Thyroid gland (tissue), 4 donors: Measurements from ENCODE around the gene C5. TPM values are rescaled to one million over a fixed set of nuclear protein-coding genes. Genes with fewer than 3 reads are reported as not detected.

ENCODE experiments used
- DNase-seq, 2 donors: peaks; one replicate each; pipeline ENCODE4 v3.0.0-alpha.2; 2019
- H3K27ac ChIP-seq, 3 donors: fragments of 200-600 bp; sonication (generic); 1 replicate in 2 of 3; 2 replicates in 1 of 3; pipeline ENCODE4 v1.5.1; 2016 to 2019; ENCODE audit warnings: mild to moderate bottlenecking in 1 of 3, moderate library complexity in 1 of 3
- H3K27me3 ChIP-seq: fragments of 200-600 bp; sonication (generic); one replicate; pipeline ENCODE4 v1.5.1; 2019
- H3K36me3 ChIP-seq, 2 donors: fragments of 200-600 bp; sonication (generic); one replicate each; pipeline ENCODE4 v1.5.1; 2016 to 2019
- H3K4me1 ChIP-seq, 2 donors: fragments of 200-600 bp; sonication (generic); one replicate each; pipeline ENCODE4 v1.5.1; 2017 to 2019
- H3K4me3 ChIP-seq, 3 donors: fragments of 200-600 bp; sonication (generic); replicated peaks in 1 of 3; 1 replicate in 2 of 3; 2 replicates in 1 of 3; pipeline ENCODE4 v1.5.1; 2016; ENCODE audit warnings: mild to moderate bottlenecking in 1 of 3
- H3K9me3 ChIP-seq: fragments of 200-600 bp; sonication (generic); one replicate; pipeline ENCODE4 v1.5.1; 2017
- POLR2A ChIP-seq, 2 donors: fragments of 450-650 bp; IDR thresholded peaks; one replicate each; pipeline ENCODE4 v1.6.1; 2017; ENCODE audit warnings: antibody characterized with exemption in 2 of 2, mild to moderate bottlenecking in 2 of 2, moderate library complexity in 1 of 2
- WGBS, 2 donors: methylation state at CpG; one replicate each; pipeline ENCODE4 v1.1.5; 2017; 5-methylcytosine and 5-hydroxymethylcytosine counted together
- intact Hi-C: fragments of 100-400 bp; cut with DNase I; formaldehyde crosslinking; loops from one replicate; pipeline ENCODE4 v1.15.1; 2023
- total RNA-seq, 4 donors: library from RNA; depleted of rRNA; stranded (reverse); fragments of >200 nt; gene quantifications; one replicate each; pipeline ENCODE4 v1.2.3, GENCODE V29; 2016
- TF ChIP-seq, protein P1 (sequence below), 6 experiments: fragments of 200-600 bp in 3 of 6; fragments of 450-650 bp in 3 of 6; sonication (generic) in 3 of 6; IDR thresholded peaks; one replicate each; pipeline ENCODE4 v1.5.1; 2016 to 2019; ENCODE audit warnings: antibody characterized with exemption in 6 of 6, mild to moderate bottlenecking in 2 of 6, inconsistent platforms in 1 of 6, moderate library complexity in 1 of 6

C5 gene
- total RNA-seq, 4 donors from 2014 or later: 1.7 to 3.4 (median 2.8) TPM

DNA sequence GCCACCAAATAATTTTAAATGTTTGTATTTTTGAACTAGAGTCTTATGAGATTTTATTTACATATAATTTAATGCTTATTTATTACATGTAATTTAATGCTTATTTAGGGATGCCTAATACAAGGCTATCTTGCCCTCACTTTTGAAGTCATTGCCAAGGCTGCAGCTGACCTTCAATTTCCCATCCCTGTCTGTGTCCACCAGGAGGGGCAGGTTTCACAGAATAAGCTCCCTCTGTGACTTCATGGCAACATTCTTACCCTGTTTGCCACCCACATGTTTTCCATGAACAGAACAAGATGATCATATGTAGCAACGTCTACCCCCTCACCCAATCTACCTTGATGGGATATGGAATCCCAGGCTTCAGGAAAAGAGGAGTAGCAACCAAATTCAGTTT lies 27.0 kb downstream of the C5 start:
- Histone ChIP-seq H3K4me1 (no peaks in the 10 kb centered on the region), H3K27ac (no peak overlapping the region), H3K36me3 (no peaks in the 10 kb centered on the region), H3K4me3 (no peak overlapping the region), H3K9me3 (no peaks in the 10 kb centered on the region), H3K27me3 (no peaks in the 10 kb centered on the region)
- DNase-seq: no peak
- intact Hi-C loops: no loop called here
- TF ChIP-seq, protein P1, sequence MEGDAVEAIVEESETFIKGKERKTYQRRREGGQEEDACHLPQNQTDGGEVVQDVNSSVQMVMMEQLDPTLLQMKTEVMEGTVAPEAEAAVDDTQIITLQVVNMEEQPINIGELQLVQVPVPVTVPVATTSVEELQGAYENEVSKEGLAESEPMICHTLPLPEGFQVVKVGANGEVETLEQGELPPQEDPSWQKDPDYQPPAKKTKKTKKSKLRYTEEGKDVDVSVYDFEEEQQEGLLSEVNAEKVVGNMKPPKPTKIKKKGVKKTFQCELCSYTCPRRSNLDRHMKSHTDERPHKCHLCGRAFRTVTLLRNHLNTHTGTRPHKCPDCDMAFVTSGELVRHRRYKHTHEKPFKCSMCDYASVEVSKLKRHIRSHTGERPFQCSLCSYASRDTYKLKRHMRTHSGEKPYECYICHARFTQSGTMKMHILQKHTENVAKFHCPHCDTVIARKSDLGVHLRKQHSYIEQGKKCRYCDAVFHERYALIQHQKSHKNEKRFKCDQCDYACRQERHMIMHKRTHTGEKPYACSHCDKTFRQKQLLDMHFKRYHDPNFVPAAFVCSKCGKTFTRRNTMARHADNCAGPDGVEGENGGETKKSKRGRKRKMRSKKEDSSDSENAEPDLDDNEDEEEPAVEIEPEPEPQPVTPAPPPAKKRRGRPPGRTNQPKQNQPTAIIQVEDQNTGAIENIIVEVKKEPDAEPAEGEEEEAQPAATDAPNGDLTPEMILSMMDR (IDR thresholded peaks at IDR 0.05): no peak
- TF ChIP-seq POLR2A (IDR thresholded peaks at IDR 0.05): no peak
- WGBS, 2 donors: 79 to 89% methylated on average over 1 of the region's 1 CpG

DNA sequence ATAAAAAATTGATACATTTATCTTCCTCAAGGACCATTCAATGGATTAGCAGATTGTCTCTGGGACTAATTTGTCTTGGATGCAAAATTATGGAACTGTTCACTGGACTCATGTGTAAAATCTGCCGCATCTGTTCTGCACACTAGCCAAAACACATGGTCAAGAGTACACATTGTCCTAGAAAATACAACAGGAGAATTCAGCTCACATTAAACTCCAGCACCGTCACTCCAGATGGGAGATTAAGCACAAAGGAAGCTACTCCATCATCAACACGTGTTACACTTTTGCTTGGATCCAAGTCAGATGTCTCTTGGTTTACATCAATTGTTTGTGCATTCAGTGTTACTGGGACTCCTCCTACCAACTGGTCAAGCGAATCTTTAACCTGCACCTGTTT lies 28.8 kb downstream of the C5 start:
- 76 to 81% methylated on average over 4 of the region's 4 CpGs for WGBS, 2 donors

DNA sequence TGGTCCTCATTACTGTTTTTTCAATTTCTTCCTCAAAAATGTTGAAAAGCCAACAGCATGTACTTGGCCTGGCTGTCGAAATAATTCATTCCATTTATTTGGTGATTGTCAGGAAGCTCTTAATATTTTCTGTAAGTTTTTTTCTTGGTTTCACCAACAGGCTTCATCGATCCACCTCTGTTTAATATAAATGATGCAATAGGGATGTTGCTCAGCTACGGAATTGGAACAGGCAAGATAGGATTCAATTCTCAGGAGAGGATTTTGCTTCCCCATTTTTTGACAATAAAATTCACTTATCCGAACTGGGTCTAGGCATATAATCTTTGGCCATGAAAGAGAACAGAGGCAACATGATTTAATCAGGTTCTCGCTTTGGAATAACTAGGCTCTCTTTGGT lies 30.8 kb downstream of the C5 start:
- no peaks in the 10 kb centered on the region for H3K27me3 ChIP-seq
- TF ChIP-seq, protein P1 (IDR thresholded peaks at IDR 0.05): no peak
- no peak for TF ChIP-seq POLR2A (IDR thresholded peaks at IDR 0.05)
- H3K4me1 ChIP-seq: no peaks in the 10 kb centered on the region
- no peaks in the 10 kb centered on the region for H3K36me3 ChIP-seq
- H3K27ac ChIP-seq: no peak overlapping the region
- no peak overlapping the region for H3K4me3 ChIP-seq
- intact Hi-C loops: no loop called here
- no peak for DNase-seq
- 77 to 96% methylated on average over 5 of the region's 5 CpGs for WGBS, 2 donors
- no peaks in the 10 kb centered on the region for H3K9me3 ChIP-seq

More for the DNA sequence above, 28.8 kb downstream of the C5 start:
- intact Hi-C loops: no loop called here
- no peak overlapping the region for H3K27ac ChIP-seq
- H3K4me1 ChIP-seq: no peaks in the 10 kb centered on the region
- DNase-seq: no peak
- no peak for TF ChIP-seq POLR2A (IDR thresholded peaks at IDR 0.05)
- TF ChIP-seq, protein P1 (IDR thresholded peaks at IDR 0.05): no peak
- no peaks in the 10 kb centered on the region for H3K9me3 ChIP-seq
- no peaks in the 10 kb centered on the region for H3K27me3 ChIP-seq
- no peak overlapping the region for H3K4me3 ChIP-seq
- no peaks in the 10 kb centered on the region for H3K36me3 ChIP-seq

DNA sequence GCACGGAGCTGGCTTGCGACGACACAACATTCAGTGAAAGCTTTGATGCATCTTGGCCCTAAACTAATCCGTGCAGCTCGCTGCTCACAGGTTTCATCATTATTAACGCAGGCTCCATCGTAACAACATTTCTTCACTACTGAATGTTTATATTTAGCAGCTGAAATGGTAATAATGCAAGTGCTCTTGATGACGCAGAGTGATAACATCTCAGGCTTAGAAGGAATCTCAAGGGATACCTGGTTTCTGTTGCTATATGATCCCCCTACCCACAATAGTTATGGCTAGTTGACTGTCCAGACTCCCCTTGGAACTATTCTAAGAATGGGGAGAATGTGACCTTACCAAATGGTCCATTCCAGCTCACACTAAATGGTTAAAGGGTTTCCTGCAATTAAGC lies 36.2 kb downstream of the C5 start:
- no peak for DNase-seq
- intact Hi-C loops: no loop called here
- Histone ChIP-seq H3K4me1 (no peaks in the 10 kb centered on the region), H3K27me3 (no peaks in the 10 kb centered on the region), H3K27ac (no peak overlapping the region), H3K36me3 (no peaks in the 10 kb centered on the region), H3K4me3 (no peak overlapping the region), H3K9me3 (no peaks in the 10 kb centered on the region)
- WGBS, 2 donors: 85 to 91% methylated on average over 8 of the region's 8 CpGs
- TF ChIP-seq POLR2A (IDR thresholded peaks at IDR 0.05): no peak
- TF ChIP-seq, protein P1 (IDR thresholded peaks at IDR 0.05): no peak

DNA sequence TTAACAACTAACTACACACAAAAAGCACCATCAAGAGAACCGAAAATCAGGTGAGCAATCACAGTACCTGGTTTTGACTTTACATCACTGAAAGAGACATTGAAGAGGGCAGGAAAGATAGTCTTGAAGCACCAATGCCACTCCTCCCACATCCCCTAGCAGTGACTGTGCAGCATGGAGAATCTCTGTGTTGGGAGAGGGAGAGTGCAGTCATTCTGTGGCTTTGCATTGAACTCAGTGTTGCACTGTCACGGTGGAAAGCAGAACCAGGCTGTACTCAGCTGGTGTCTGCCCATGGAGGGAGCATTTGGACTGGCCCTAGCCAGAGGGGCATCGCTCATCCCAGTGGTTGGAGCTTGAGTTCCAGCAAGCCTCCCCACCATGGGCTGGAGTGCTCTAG lies 40.4 kb downstream of the C5 start:
- H3K4me1 ChIP-seq: no peaks in the 10 kb centered on the region
- no peaks in the 10 kb centered on the region for H3K9me3 ChIP-seq
- DNase-seq: no peak
- no peak overlapping the region for H3K4me3 ChIP-seq
- no peaks in the 10 kb centered on the region for H3K27me3 ChIP-seq
- no peak overlapping the region for H3K27ac ChIP-seq
- no peaks in the 10 kb centered on the region for H3K36me3 ChIP-seq
- intact Hi-C loops: no loop called here
- WGBS, 2 donors: 83 to 93% methylated on average over 2 to 3 of the region's 3 CpGs
- TF ChIP-seq POLR2A (IDR thresholded peaks at IDR 0.05): no peak
- TF ChIP-seq, protein P1 (IDR thresholded peaks at IDR 0.05): no peak
